ENCODE results near the gene KNTC1.

Gene KNTC1

DNA sequence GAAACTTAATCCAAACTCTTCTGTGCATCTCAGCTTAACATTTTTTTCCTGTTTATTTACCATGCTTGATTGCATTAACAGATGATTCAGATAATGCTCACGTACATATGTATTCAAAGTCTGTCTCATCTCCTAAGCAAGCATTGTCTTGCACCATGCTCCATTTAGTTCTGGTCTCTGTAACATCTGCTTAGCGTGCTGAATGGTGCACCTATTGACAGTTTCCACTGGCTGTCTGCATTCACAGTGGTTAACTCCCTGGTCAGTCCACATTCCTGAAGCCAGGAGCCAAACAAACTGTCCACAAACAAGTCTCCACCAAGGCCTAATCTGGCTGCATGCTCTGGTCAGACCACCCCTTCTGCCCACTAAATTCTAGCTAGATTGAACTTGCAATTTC is 83.9 kb downstream of the KNTC1 start:
- Histone ChIP-seq H3K36me3 (ENCODE audit: control insufficient read depth in 2 of 2, insufficient read depth in 1 of 2, low read length in 2 of 2) (peaks cover 51 to 86% of the 10 kb centered on the region in 2 experiments), H3K9me3 (ENCODE audit: control insufficient read depth, insufficient read depth, low read depth, low read length) (no peaks in the 10 kb centered on the region), H3K4me1 (ENCODE audit: control insufficient read depth, insufficient read depth, low read length) (no peaks in the 10 kb centered on the region), H3K4me3 (ENCODE audit: low read depth, low read length) (no peak overlapping the region), H3K27ac (ENCODE audit: extremely low read depth, low read depth, low read length) (no peak overlapping the region)
- POLR2A ChIA-PET: no interaction called here
- CTCF ChIA-PET: interaction anchor here (0.9 kb wide), 1 partner anchor 41 kb away, joined by 3 read pairs; no protein-coding TSS in a partner anchor
- TF ChIP-seq REPIN1 (tag by site-specific recombination; IDR thresholded peaks at IDR 0.05; ENCODE audit: low read depth) (no peak), ZFHX2 (tag by site-specific recombination; conservative IDR thresholded peaks at IDR 0.05) (no peak), IKZF3 (tag by site-specific recombination; IDR thresholded peaks at IDR 0.05) (no peak), BCL11A (tag by site-specific recombination; IDR thresholded peaks at IDR 0.05; ENCODE audit: low read depth) (no peak)

DNA sequence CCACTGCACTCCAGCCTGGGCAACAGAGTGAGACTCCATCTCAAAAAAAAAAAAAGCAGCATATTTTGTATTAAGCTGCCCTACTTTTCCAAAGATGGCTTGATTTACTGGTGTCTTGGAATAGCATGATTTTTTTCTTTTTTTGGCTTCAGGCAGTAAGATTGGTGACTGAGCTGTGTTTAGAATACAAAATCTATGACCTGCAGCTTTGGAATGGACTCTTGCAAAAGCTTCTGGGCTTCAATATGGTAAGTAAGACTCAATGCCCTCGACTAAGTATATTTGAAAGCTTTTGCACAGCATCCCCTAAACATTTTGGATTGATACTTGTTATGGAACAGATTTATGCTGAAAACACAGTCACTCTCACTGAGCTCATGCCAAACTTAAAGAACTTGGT is 87.8 kb downstream of the KNTC1 start:
- Histone ChIP-seq H3K9me3 (ENCODE audit: control insufficient read depth, insufficient read depth, low read depth, low read length) (no peaks in the 10 kb centered on the region), H3K4me3 (ENCODE audit: low read depth, low read length) (no peak overlapping the region), H3K36me3 (ENCODE audit: control insufficient read depth in 2 of 2, insufficient read depth in 1 of 2, low read length in 2 of 2) (peaks cover 55 to 89% of the 10 kb centered on the region in 2 experiments), H3K4me1 (ENCODE audit: control insufficient read depth, insufficient read depth, low read length) (no peaks in the 10 kb centered on the region), H3K27ac (ENCODE audit: extremely low read depth, low read depth, low read length) (no peak overlapping the region)
- ChIA-PET CTCF (no interaction called here), POLR2A (no interaction called here)
- TF ChIP-seq, protein P1, sequence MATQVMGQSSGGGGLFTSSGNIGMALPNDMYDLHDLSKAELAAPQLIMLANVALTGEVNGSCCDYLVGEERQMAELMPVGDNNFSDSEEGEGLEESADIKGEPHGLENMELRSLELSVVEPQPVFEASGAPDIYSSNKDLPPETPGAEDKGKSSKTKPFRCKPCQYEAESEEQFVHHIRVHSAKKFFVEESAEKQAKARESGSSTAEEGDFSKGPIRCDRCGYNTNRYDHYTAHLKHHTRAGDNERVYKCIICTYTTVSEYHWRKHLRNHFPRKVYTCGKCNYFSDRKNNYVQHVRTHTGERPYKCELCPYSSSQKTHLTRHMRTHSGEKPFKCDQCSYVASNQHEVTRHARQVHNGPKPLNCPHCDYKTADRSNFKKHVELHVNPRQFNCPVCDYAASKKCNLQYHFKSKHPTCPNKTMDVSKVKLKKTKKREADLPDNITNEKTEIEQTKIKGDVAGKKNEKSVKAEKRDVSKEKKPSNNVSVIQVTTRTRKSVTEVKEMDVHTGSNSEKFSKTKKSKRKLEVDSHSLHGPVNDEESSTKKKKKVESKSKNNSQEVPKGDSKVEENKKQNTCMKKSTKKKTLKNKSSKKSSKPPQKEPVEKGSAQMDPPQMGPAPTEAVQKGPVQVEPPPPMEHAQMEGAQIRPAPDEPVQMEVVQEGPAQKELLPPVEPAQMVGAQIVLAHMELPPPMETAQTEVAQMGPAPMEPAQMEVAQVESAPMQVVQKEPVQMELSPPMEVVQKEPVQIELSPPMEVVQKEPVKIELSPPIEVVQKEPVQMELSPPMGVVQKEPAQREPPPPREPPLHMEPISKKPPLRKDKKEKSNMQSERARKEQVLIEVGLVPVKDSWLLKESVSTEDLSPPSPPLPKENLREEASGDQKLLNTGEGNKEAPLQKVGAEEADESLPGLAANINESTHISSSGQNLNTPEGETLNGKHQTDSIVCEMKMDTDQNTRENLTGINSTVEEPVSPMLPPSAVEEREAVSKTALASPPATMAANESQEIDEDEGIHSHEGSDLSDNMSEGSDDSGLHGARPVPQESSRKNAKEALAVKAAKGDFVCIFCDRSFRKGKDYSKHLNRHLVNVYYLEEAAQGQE (tag by site-specific recombination; IDR thresholded peaks at IDR 0.05): no peak
- TF ChIP-seq ZNF571 (tag by site-specific recombination; IDR thresholded peaks at IDR 0.05) (no peak), ZBTB8A (tag by site-specific recombination; IDR thresholded peaks at IDR 0.05) (no peak), ZNF792 (tag by site-specific recombination; IDR thresholded peaks at IDR 0.05) (no peak), ZNF211 (tag by site-specific recombination; IDR thresholded peaks at IDR 0.05; ENCODE audit: low read depth) (no peak), ZFHX2 (tag by site-specific recombination; conservative IDR thresholded peaks at IDR 0.05) (no peak), ZNF768 (tag by site-specific recombination; IDR thresholded peaks at IDR 0.05) (no peak), ZEB2 (tag by site-specific recombination; IDR thresholded peaks at IDR 0.05) (no peak)
- TF ChIP-seq, protein P2, sequence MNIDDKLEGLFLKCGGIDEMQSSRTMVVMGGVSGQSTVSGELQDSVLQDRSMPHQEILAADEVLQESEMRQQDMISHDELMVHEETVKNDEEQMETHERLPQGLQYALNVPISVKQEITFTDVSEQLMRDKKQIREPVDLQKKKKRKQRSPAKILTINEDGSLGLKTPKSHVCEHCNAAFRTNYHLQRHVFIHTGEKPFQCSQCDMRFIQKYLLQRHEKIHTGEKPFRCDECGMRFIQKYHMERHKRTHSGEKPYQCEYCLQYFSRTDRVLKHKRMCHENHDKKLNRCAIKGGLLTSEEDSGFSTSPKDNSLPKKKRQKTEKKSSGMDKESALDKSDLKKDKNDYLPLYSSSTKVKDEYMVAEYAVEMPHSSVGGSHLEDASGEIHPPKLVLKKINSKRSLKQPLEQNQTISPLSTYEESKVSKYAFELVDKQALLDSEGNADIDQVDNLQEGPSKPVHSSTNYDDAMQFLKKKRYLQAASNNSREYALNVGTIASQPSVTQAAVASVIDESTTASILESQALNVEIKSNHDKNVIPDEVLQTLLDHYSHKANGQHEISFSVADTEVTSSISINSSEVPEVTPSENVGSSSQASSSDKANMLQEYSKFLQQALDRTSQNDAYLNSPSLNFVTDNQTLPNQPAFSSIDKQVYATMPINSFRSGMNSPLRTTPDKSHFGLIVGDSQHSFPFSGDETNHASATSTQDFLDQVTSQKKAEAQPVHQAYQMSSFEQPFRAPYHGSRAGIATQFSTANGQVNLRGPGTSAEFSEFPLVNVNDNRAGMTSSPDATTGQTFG (tag by site-specific recombination; IDR thresholded peaks at IDR 0.05; ENCODE audit: borderline replicate concordance): no peak
- TF ChIP-seq, protein P3, sequence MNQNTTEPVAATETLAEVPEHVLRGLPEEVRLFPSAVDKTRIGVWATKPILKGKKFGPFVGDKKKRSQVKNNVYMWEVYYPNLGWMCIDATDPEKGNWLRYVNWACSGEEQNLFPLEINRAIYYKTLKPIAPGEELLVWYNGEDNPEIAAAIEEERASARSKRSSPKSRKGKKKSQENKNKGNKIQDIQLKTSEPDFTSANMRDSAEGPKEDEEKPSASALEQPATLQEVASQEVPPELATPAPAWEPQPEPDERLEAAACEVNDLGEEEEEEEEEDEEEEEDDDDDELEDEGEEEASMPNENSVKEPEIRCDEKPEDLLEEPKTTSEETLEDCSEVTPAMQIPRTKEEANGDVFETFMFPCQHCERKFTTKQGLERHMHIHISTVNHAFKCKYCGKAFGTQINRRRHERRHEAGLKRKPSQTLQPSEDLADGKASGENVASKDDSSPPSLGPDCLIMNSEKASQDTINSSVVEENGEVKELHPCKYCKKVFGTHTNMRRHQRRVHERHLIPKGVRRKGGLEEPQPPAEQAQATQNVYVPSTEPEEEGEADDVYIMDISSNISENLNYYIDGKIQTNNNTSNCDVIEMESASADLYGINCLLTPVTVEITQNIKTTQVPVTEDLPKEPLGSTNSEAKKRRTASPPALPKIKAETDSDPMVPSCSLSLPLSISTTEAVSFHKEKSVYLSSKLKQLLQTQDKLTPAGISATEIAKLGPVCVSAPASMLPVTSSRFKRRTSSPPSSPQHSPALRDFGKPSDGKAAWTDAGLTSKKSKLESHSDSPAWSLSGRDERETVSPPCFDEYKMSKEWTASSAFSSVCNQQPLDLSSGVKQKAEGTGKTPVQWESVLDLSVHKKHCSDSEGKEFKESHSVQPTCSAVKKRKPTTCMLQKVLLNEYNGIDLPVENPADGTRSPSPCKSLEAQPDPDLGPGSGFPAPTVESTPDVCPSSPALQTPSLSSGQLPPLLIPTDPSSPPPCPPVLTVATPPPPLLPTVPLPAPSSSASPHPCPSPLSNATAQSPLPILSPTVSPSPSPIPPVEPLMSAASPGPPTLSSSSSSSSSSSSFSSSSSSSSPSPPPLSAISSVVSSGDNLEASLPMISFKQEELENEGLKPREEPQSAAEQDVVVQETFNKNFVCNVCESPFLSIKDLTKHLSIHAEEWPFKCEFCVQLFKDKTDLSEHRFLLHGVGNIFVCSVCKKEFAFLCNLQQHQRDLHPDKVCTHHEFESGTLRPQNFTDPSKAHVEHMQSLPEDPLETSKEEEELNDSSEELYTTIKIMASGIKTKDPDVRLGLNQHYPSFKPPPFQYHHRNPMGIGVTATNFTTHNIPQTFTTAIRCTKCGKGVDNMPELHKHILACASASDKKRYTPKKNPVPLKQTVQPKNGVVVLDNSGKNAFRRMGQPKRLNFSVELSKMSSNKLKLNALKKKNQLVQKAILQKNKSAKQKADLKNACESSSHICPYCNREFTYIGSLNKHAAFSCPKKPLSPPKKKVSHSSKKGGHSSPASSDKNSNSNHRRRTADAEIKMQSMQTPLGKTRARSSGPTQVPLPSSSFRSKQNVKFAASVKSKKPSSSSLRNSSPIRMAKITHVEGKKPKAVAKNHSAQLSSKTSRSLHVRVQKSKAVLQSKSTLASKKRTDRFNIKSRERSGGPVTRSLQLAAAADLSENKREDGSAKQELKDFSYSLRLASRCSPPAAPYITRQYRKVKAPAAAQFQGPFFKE (tag by site-specific recombination; IDR thresholded peaks at IDR 0.05; ENCODE audit: borderline replicate concordance): no peak
